ENCODE data around the gene ZNF775.

ZNF775 gene

DNA sequence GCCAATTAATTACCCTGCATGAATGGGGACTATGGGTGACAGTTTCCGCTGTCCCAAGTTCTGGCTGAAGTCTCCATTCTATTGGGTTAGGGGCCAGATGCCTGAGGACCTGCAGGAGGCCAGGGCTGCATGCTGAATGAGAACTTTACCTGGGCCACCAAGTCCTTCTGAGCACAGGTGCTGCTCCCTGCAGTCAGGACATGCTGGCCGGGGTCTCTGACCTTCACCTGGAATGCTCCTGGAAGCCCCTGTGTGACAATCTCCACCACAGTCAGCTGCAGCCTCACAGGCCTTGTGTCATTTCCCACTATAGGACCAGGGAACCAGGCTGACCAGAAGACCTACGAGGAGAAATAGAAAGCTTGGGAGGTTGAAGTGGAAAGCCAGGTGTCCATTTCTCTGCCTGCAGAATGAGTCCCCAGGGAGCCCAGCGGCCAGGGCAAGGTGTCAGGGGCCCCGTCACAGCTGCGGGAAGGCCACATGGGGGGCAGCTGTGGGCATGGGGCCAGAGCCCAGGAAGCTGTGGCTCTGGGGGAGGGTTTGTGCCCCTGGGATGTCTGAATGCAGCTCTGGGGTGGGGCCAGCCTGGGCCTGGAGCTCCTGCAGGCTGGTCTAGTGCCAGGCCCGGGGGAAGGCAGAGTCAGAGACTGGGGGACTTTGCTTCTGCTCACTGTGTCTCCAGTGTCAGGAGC lies 65.7 kb downstream of the ZNF775 start:
- no peak for DNase-seq

DNA sequence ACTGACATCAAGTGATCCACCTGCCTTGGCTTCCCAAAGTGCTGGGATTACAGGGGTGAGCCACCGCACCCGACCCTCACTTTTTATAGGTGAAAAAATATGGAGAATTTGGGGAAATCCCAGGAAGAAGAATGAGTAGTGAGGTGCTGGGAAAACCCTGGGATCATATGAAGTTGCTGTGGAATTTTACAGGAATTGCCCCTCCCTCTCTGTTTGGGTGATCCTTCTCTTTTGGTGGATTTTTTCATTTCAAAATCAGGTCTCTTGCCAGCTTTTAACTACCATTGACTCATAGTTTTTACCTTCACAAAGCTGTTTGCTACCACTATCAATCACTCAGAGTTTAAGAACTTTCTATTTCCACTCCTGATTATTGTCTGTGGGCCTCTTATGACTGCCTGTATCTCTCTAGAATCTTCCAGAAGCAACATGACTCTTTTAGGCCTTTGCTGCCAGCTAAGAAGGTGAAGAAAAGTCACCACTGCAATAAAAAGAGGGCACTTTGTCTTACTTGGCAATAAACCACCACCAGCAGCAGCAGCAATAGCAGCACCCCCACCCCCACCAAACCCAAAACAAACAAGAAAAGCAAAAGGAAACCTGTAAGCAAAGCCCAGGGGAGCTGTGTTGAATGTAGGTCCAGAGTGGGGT lies 67.3 kb downstream of the ZNF775 start:
- no peak for DNase-seq

Data from AML-193 (cell line).